Trophoblast cell (in vitro differentiated cells and primary cell): ENCODE results near the gene AGAP1.

ENCODE experiments used
- DNase-seq, 2 donors: peaks; one replicate each; pipeline ENCODE4 v3.0.0-alpha.2; 2016
- H2AFZ ChIP-seq: 2 replicates; pipeline ENCODE4 v1.6.1; 2013; ENCODE audit warnings: low read length, moderate library complexity, mild to moderate bottlenecking; ENCODE audit not compliant: insufficient read depth, poor library complexity
- H2AK5ac ChIP-seq: 2 replicates; pipeline ENCODE4 v1.6.1; 2013; ENCODE audit warnings: mild to moderate bottlenecking, low read length
- H2BK120ac ChIP-seq: 2 replicates; pipeline ENCODE4 v1.6.1; 2013; ENCODE audit warnings: low read length, mild to moderate bottlenecking, moderate library complexity; ENCODE audit not compliant: insufficient read depth, poor library complexity
- H2BK12ac ChIP-seq: 2 replicates; pipeline ENCODE4 v1.6.1; 2013; ENCODE audit warnings: mild to moderate bottlenecking, low read length, moderate library complexity
- H2BK5ac ChIP-seq: 2 replicates; pipeline ENCODE4 v1.6.1; 2013; ENCODE audit warnings: low read length, low read depth, moderate library complexity, mild to moderate bottlenecking; ENCODE audit not compliant: poor library complexity
- H3K14ac ChIP-seq: 2 replicates; pipeline ENCODE4 v1.6.1; 2013; ENCODE audit warnings: mild to moderate bottlenecking, low read length
- H3K18ac ChIP-seq: 2 replicates; pipeline ENCODE4 v1.6.1; 2013; ENCODE audit warnings: mild to moderate bottlenecking, low read length
- H3K23ac ChIP-seq: 2 replicates; pipeline ENCODE4 v1.6.1; 2013; ENCODE audit warnings: low read length
- H3K27ac ChIP-seq: 2 replicates; pipeline ENCODE4 v1.5.1; 2013; ENCODE audit warnings: low read depth, mild to moderate bottlenecking, inconsistent platforms, low read length, moderate library complexity
- H3K27me3 ChIP-seq: 2 replicates; pipeline ENCODE4 v1.6.1; 2013; ENCODE audit warnings: inconsistent platforms, mild to moderate bottlenecking, low read length, moderate library complexity; ENCODE audit not compliant: insufficient read depth
- H3K36me3 ChIP-seq, 2 experiments: 1 replicate in 1 of 2; 2 replicates in 1 of 2; pipeline ENCODE4 v1.6.1; 2013; ENCODE audit warnings: low read length in 2 of 2, mild to moderate bottlenecking in 2 of 2, moderate library complexity in 1 of 2; ENCODE audit not compliant: insufficient read depth in 2 of 2, control insufficient read depth in 1 of 2
- H3K4ac ChIP-seq: 2 replicates; pipeline ENCODE4 v1.6.1; 2013; ENCODE audit warnings: low read depth, mild to moderate bottlenecking, low read length, moderate library complexity
- H3K4me1 ChIP-seq, 2 experiments: 1 replicate in 1 of 2; 2 replicates in 1 of 2; pipeline ENCODE4 v1.6.1; 2013; ENCODE audit warnings: low read length in 2 of 2, mild to moderate bottlenecking in 2 of 2, moderate library complexity in 1 of 2; ENCODE audit not compliant: insufficient read depth in 2 of 2, control insufficient read depth in 1 of 2
- H3K4me2 ChIP-seq: 2 replicates; pipeline ENCODE4 v1.6.1; 2013; ENCODE audit warnings: inconsistent platforms, mild to moderate bottlenecking, low read length, moderate library complexity
- H3K4me3 ChIP-seq: 2 replicates; pipeline ENCODE4 v1.5.1; 2013; ENCODE audit warnings: mild to moderate bottlenecking, low read depth, low read length, inconsistent platforms
- H3K79me1 ChIP-seq: one replicate; pipeline ENCODE4 v1.6.1; 2013; ENCODE audit warnings: low read length
- H3K79me2 ChIP-seq: 2 replicates; pipeline ENCODE4 v1.6.1; 2013; ENCODE audit warnings: low read length, mild to moderate bottlenecking; ENCODE audit not compliant: control insufficient read depth, insufficient read depth, poor library complexity
- H3K9ac ChIP-seq: 2 replicates; pipeline ENCODE4 v1.6.1; 2013; ENCODE audit warnings: mild to moderate bottlenecking, low read length
- H3K9me3 ChIP-seq: 2 replicates; pipeline ENCODE4 v1.6.1; 2013; ENCODE audit warnings: low read depth, mild to moderate bottlenecking, control low read depth, inconsistent platforms, low read length; ENCODE audit not compliant: insufficient read depth
- H4K12ac ChIP-seq: 2 replicates; pipeline ENCODE4 v1.6.1; 2013; ENCODE audit warnings: low read depth, mild to moderate bottlenecking, low read length, moderate library complexity
- H4K8ac ChIP-seq: 2 replicates; pipeline ENCODE4 v1.6.1; 2013; ENCODE audit warnings: low read depth, mild to moderate bottlenecking, low read length, moderate library complexity
- H4K91ac ChIP-seq: one replicate; pipeline ENCODE4 v1.6.1; 2013; ENCODE audit warnings: low read depth, mild to moderate bottlenecking, low read length, moderate library complexity
- WGBS: extraction: QIAGEN DNeasy Blood & Tissue Kit; methylation state at CpG from one replicate; pipeline ENCODE4 v1.1.7; 2013; ENCODE audit warnings: missing lambda C conversion rate; ENCODE audit not compliant: insufficient read length, insufficient coverage; ENCODE audit errors: extremely low coverage; 5-methylcytosine and 5-hydroxymethylcytosine counted together

The AGAP1 gene

DNA sequence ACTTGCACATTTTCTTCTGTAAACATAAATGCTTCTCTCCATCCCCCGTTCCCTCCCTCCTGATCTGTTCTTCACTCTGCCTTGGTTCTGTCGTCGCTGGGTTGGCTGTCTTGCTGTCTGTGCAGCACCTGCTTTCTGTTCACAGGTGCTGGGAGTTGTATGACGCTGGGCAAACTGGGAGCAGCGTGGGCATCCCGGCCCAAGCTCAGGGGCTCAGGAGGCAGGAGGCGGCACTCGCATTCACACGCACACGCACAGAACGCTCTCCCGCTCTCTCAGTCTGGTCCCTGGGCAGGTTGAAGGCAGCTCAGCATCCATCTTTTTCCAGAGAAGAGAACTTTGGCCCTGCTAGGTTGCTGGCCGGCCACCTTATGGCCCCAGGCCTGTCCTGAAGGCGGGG lies 618.6 kb downstream of the AGAP1 start:
- no peak overlapping the region for H2BK12ac ChIP-seq
- no CpG with 5 or more reads among the region's 14 CpGs for WGBS
- no peak overlapping the region for H3K4me2 ChIP-seq
- no peak overlapping the region for H4K91ac ChIP-seq
- H4K8ac ChIP-seq = no peak overlapping the region
- no peak overlapping the region for H2BK120ac ChIP-seq
- H3K4me1 ChIP-seq = peaks cover 8 to 11% of the 10 kb centered on the region in 2 experiments
- DNase-seq = no peak
- H2BK5ac ChIP-seq = no peak overlapping the region
- H3K23ac ChIP-seq = no peak overlapping the region
- no peak overlapping the region for H3K18ac ChIP-seq
- no peak overlapping the region for H3K27ac ChIP-seq
- H2AFZ ChIP-seq = no peak overlapping the region
- H3K4ac ChIP-seq = no peak overlapping the region
- H3K14ac ChIP-seq = no peak overlapping the region
- H4K12ac ChIP-seq = no peak overlapping the region
- no peaks in the 10 kb centered on the region for H3K9me3 ChIP-seq
- H3K36me3 ChIP-seq = no peaks in the 10 kb centered on the region
- H3K9ac ChIP-seq = no peak overlapping the region
- H2AK5ac ChIP-seq = no peak overlapping the region
- H3K79me2 ChIP-seq = no peaks in the 10 kb centered on the region
- H3K27me3 ChIP-seq = no peaks in the 10 kb centered on the region
- no peak overlapping the region for H3K4me3 ChIP-seq
- H3K79me1 ChIP-seq = no peaks in the 10 kb centered on the region

DNA sequence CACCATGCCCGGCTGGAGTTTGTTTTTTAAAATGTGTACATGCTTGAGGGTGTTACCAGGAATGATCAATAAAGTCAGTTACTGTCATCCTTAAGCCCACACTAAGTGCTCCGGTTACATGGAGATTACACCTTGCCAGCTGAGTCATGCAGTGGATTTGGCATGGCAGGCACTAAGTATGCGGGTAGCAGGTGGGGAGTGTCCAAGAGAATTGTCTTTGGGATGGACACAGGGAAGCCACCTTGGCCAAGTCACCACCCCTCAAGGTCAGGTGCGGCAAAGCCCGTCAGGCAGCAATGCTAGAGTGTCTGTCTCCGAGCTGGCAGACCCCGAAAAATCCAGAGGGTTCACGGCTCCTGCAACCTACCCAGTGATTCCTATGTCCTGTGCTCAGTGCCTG lies 619.6 kb downstream of the AGAP1 start:
- no peak overlapping the region for H2BK12ac ChIP-seq
- H3K36me3 ChIP-seq = no peaks in the 10 kb centered on the region
- H3K9me3 ChIP-seq = no peaks in the 10 kb centered on the region
- H3K23ac ChIP-seq = no peak overlapping the region
- H3K9ac ChIP-seq = no peak overlapping the region
- no peak overlapping the region for H4K8ac ChIP-seq
- no peaks in the 10 kb centered on the region for H3K27me3 ChIP-seq
- no peak overlapping the region for H2AFZ ChIP-seq
- no peak overlapping the region for H2AK5ac ChIP-seq
- no peak overlapping the region for H3K18ac ChIP-seq
- H3K4me3 ChIP-seq = no peak overlapping the region
- H3K4me1 ChIP-seq = peaks cover 3 to 5% of the 10 kb centered on the region in 2 experiments
- H2BK5ac ChIP-seq = no peak overlapping the region
- H4K91ac ChIP-seq = no peak overlapping the region
- H4K12ac ChIP-seq = no peak overlapping the region
- no peaks in the 10 kb centered on the region for H3K79me2 ChIP-seq
- no peak overlapping the region for H3K4ac ChIP-seq
- no peak overlapping the region for H3K27ac ChIP-seq
- no peak overlapping the region for H3K14ac ChIP-seq
- no peak overlapping the region for H2BK120ac ChIP-seq
- no peaks in the 10 kb centered on the region for H3K79me1 ChIP-seq
- no CpG with 5 or more reads among the region's 8 CpGs for WGBS
- DNase-seq = no peak
- H3K4me2 ChIP-seq = no peak overlapping the region

DNA sequence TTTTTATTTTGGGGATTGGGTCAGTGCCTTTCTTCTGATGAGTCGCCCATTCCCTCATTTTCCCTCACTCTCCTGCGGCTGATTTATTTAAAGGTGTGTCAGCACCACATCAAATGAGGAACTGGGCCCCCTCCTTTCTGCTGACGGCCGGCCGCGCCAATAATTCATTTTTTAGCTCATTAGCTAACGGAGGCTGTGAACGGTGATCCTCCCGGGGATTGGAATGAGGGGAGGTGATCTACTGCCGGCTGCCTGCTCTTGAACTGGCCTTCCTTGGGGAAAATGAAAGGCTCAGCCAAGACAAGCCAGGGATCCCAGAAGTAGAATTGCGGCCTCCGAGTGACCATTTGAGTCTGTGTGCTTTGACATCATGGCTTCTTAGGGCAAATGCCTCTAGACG lies 620.1 kb downstream of the AGAP1 start:
- H2AFZ ChIP-seq = no peak overlapping the region
- no peak overlapping the region for H3K18ac ChIP-seq
- H3K4me1 ChIP-seq = no peaks in the 10 kb centered on the region
- H3K4me3 ChIP-seq = no peak overlapping the region
- H4K12ac ChIP-seq = no peak overlapping the region
- no peak overlapping the region for H4K8ac ChIP-seq
- H3K9me3 ChIP-seq = no peaks in the 10 kb centered on the region
- H2BK120ac ChIP-seq = no peak overlapping the region
- H3K36me3 ChIP-seq = no peaks in the 10 kb centered on the region
- H3K79me1 ChIP-seq = no peaks in the 10 kb centered on the region
- no peak overlapping the region for H3K27ac ChIP-seq
- WGBS = no CpG with 5 or more reads among the region's 13 CpGs
- H4K91ac ChIP-seq = no peak overlapping the region
- no peaks in the 10 kb centered on the region for H3K27me3 ChIP-seq
- H3K14ac ChIP-seq = no peak overlapping the region
- no peak overlapping the region for H3K4ac ChIP-seq
- no peak overlapping the region for H2BK12ac ChIP-seq
- no peak overlapping the region for H2AK5ac ChIP-seq
- H2BK5ac ChIP-seq = no peak overlapping the region
- no peak overlapping the region for H3K23ac ChIP-seq
- no peaks in the 10 kb centered on the region for H3K79me2 ChIP-seq
- H3K4me2 ChIP-seq = no peak overlapping the region
- DNase-seq = no peak
- H3K9ac ChIP-seq = no peak overlapping the region

DNA sequence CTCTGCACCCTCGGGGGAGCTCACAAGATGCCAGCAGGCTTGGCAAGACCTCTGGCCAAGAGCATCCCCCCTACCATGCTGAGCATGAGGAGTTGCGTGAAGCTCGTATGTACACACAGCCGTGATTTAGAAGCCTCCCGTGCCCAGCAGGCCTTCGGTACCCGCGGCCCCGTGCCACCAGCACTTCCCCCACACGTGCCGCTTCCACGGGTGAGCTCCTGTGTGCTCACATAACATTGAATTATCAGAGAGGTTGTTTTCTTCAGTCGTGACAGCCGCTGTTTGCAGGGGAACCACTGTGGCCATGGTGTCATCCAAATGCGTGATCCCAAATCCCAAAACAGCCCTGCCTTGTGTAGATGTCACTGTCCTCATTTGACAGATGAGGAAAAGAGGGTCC lies 621.1 kb downstream of the AGAP1 start:
- Histone ChIP-seq H3K27me3 (no peaks in the 10 kb centered on the region), H2AK5ac (no peak overlapping the region), H2AFZ (no peak overlapping the region), H2BK5ac (no peak overlapping the region), H3K9me3 (no peaks in the 10 kb centered on the region), H3K14ac (no peak overlapping the region), H3K4me1 (no peaks in the 10 kb centered on the region), H3K4ac (no peak overlapping the region), H3K79me2 (no peaks in the 10 kb centered on the region), H4K12ac (no peak overlapping the region), H3K4me3 (no peak overlapping the region), H2BK12ac (no peak overlapping the region), H3K23ac (no peak overlapping the region), H2BK120ac (no peak overlapping the region), H3K9ac (no peak overlapping the region), H3K4me2 (no peak overlapping the region), H3K36me3 (no peaks in the 10 kb centered on the region), H4K91ac (no peak overlapping the region), H4K8ac (no peak overlapping the region), H3K27ac (no peak overlapping the region), H3K79me1 (no peaks in the 10 kb centered on the region), H3K18ac (no peak overlapping the region)
- WGBS = no CpG with 5 or more reads among the region's 15 CpGs
- no peak for DNase-seq
